IPS-18c (cell line): ENCODE measurements around the gene GRAMD1C.
"Not testable (repeated sequence)": the region's sequence is repeated elsewhere in the genome, so short reads cannot be mapped to it uniquely, and the experiment has no call there.

Source experiments
- H3K4me3 ChIP-seq: 2 replicates; pipeline ENCODE4 v1.7.0; 2013; ENCODE audit warnings: low read depth, mild to moderate bottlenecking, low read length, moderate library complexity; ENCODE audit not compliant: insufficient read depth
- H3K9me3 ChIP-seq: one replicate; pipeline ENCODE4 v1.6.1; 2013; ENCODE audit warnings: mild to moderate bottlenecking, low read length, moderate library complexity; ENCODE audit not compliant: control insufficient read depth, insufficient read depth

The GRAMD1C gene

GRCh38 chr3:113847247-113847646 lies 8.7 kb downstream of the GRAMD1C start:
- Histone ChIP-seq H3K4me3 (no peak overlapping the region), H3K9me3 (no peaks in the 10 kb centered on the region)

GRCh38 chr3:113847664-113848461 lies 9.3 kb downstream of the GRAMD1C start:
- H3K9me3 ChIP-seq = no peaks in the 10 kb centered on the region
- H3K4me3 ChIP-seq = no peak overlapping the region

- not testable (repeated sequence) for H3K9me3 ChIP-seq
Observed at GRCh38 chr3:113849071-113849470, 10.5 kb downstream of the GRAMD1C start.

GRCh38 chr3:113849841-113850240 lies 11.3 kb downstream of the GRAMD1C start:
- not testable (repeated sequence) for H3K9me3 ChIP-seq, H3K4me3 ChIP-seq

More at GRCh38 chr3:113849071-113849470, 10.5 kb downstream of the GRAMD1C start:
- not testable (repeated sequence) for H3K4me3 ChIP-seq

GRCh38 chr3:113850391-113850790 lies 11.8 kb downstream of the GRAMD1C start:
- H3K9me3 ChIP-seq, H3K4me3 ChIP-seq: not testable (repeated sequence)

- no peak overlapping the region for H3K4me3 ChIP-seq
- no peaks in the 10 kb centered on the region for H3K9me3 ChIP-seq
Observed at GRCh38 chr3:113852506-113852905, 13.9 kb downstream of the GRAMD1C start.

GRCh38 chr3:113867506-113867905 lies 28.9 kb downstream of the GRAMD1C start:
- Histone ChIP-seq H3K4me3 (no peak overlapping the region), H3K9me3 (no peaks in the 10 kb centered on the region)

GRCh38 chr3:113873293-113873692 lies 34.7 kb downstream of the GRAMD1C start:
- Histone ChIP-seq H3K4me3 (no peak overlapping the region), H3K9me3 (no peaks in the 10 kb centered on the region)

GRCh38 chr3:113873814-113874526 lies 35.4 kb downstream of the GRAMD1C start:
- H3K4me3 ChIP-seq = no peak overlapping the region
- no peaks in the 10 kb centered on the region for H3K9me3 ChIP-seq

GRCh38 chr3:113878403-113878802 lies 39.8 kb downstream of the GRAMD1C start:
- H3K4me3 ChIP-seq = no peak overlapping the region
- no peaks in the 10 kb centered on the region for H3K9me3 ChIP-seq

GRCh38 chr3:113885050-113885449 lies 46.5 kb downstream of the GRAMD1C start:
- H3K4me3 ChIP-seq = no peak overlapping the region
- H3K9me3 ChIP-seq = no peaks in the 10 kb centered on the region

GRCh38 chr3:113890256-113890900 lies 51.8 kb downstream of the GRAMD1C start:
- H3K4me3 ChIP-seq = no peak overlapping the region
- no peaks in the 10 kb centered on the region for H3K9me3 ChIP-seq

- Histone ChIP-seq H3K4me3 (no peak overlapping the region), H3K9me3 (no peaks in the 10 kb centered on the region)
Observed at GRCh38 chr3:113894927-113895326, 56.3 kb downstream of the GRAMD1C start.

- H3K9me3 ChIP-seq = no peaks in the 10 kb centered on the region
- no peak overlapping the region for H3K4me3 ChIP-seq
Observed at GRCh38 chr3:113895964-113896363, 57.4 kb downstream of the GRAMD1C start.

- no peaks in the 10 kb centered on the region for H3K9me3 ChIP-seq
- no peak overlapping the region for H3K4me3 ChIP-seq
Observed at GRCh38 chr3:113896930-113897329, 58.3 kb downstream of the GRAMD1C start.

GRCh38 chr3:113897373-113897777 lies 58.8 kb downstream of the GRAMD1C start:
- Histone ChIP-seq H3K4me3 (no peak overlapping the region), H3K9me3 (no peaks in the 10 kb centered on the region)

GRCh38 chr3:113898892-113899291 lies 60.3 kb downstream of the GRAMD1C start:
- Histone ChIP-seq H3K9me3 (no peaks in the 10 kb centered on the region), H3K4me3 (no peak overlapping the region)

- no peak overlapping the region for H3K4me3 ChIP-seq
- H3K9me3 ChIP-seq = no peaks in the 10 kb centered on the region
Observed at GRCh38 chr3:113906568-113907140, 68.1 kb downstream of the GRAMD1C start.
